Colonic mucosa (tissue), 4 donors: Measurements from ENCODE around the gene PXDC1. TPM values are rescaled to one million over a fixed set of nuclear protein-coding genes. Genes with fewer than 3 reads are reported as not detected.
"Not testable (repeated sequence)": the region's sequence is repeated elsewhere in the genome, so short reads cannot be mapped to it uniquely, and the experiment has no call there.

Experiments used
- DNase-seq: peaks from one replicate; pipeline ENCODE4 v3.0.0-alpha.2; 2020
- H3K27ac ChIP-seq: fragments of 200-600 bp; one replicate; pipeline ENCODE4 v1.8.0; 2021
- H3K27me3 ChIP-seq: fragments of 200-600 bp; one replicate; pipeline ENCODE4 v1.8.0; 2021
- H3K36me3 ChIP-seq: fragments of 200-600 bp; one replicate; pipeline ENCODE4 v1.8.0; 2021
- H3K4me1 ChIP-seq: fragments of 200-600 bp; one replicate; pipeline ENCODE4 v1.8.0; 2021; ENCODE audit warnings: mild to moderate bottlenecking
- H3K4me3 ChIP-seq: fragments of 200-600 bp; one replicate; pipeline ENCODE4 v1.8.0; 2021
- H3K9ac ChIP-seq, 2 donors: one replicate each; pipeline ENCODE4 v1.7.0; 2013; ENCODE audit warnings: control low read depth in 2 of 2, low read depth in 2 of 2, low read length in 2 of 2
- H3K9me3 ChIP-seq: fragments of 200-600 bp; one replicate; pipeline ENCODE4 v1.8.0; 2021
- intact Hi-C: fragments of 100-400 bp; cut with DNase I; formaldehyde crosslinking; loops from one replicate; pipeline ENCODE4 v1.14.1; 2022
- total RNA-seq, 2 donors: library from RNA; stranded (reverse); fragmentation: NEBNext Ultra II Directional in 1 of 2; extraction: Animal tissue kit (Norgen Biotek cat#: 25700) in 1 of 2; gene quantifications; one replicate each; pipeline ENCODE4 v1.2.1, GENCODE V29; 2021
- TF ChIP-seq, protein P1 (sequence below): fragments of 200-600 bp; IDR thresholded peaks from one replicate; pipeline ENCODE4 v1.8.0; 2022; ENCODE audit warnings: antibody characterized with exemption, mild to moderate bottlenecking
- donor health status: healthy.
- donor health status: DM: no; HTN: no; CAD: no.
- donor health status: DM: no; HTN: no; CAD: no.

Gene PXDC1
- total RNA-seq, 2 donors from 2014 or later, result 1.7 to 8.8 TPM

DNA sequence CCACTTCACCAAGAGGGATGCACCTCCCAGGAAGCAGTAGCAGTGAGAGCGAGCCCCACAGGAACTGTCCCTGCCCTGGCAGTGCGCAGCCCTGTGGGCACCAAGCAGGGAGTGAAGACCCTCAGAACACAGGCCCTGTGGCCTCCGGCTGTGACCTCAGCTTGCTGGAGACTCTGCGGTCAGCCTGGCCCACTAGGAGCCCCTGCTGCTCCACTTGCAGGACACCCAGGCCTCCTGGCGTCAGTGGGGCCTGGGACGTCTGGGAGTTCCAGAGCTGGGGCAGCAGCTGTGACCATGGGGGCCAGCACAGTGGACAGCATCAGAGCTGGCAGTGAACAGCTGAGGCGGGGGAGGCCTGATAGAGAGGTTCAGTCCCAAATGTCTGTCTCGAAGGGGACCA, 28.3 kb downstream of the PXDC1 start:
- no peaks in the 10 kb centered on the region for H3K4me1 ChIP-seq
- DNase-seq, result no peak

DNA sequence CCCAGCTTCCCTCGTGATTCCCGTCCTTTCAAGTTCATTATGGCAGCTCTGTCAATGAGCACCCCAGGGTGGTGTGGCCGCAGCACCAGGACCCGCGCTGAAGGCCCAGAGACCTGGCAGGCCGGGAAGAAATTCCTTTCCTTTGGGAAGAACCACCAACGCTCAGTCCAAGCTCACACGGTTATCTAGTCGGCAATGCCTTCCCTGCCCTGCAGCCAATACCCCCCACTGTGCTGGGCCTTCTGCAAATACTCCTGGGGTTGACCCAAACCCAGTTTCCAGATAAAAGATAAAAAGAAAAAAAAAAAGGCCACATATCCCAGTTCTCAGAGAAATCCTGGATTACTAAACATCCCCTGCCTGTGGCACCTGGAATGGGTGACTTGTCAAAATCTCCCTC, 28.7 kb downstream of the PXDC1 start:
- no peaks in the 10 kb centered on the region for H3K27me3 ChIP-seq
- no peaks in the 10 kb centered on the region for H3K9me3 ChIP-seq
- no peaks in the 10 kb centered on the region for H3K4me1 ChIP-seq
- no peak overlapping the region for H3K9ac ChIP-seq
- TF ChIP-seq, protein P1, sequence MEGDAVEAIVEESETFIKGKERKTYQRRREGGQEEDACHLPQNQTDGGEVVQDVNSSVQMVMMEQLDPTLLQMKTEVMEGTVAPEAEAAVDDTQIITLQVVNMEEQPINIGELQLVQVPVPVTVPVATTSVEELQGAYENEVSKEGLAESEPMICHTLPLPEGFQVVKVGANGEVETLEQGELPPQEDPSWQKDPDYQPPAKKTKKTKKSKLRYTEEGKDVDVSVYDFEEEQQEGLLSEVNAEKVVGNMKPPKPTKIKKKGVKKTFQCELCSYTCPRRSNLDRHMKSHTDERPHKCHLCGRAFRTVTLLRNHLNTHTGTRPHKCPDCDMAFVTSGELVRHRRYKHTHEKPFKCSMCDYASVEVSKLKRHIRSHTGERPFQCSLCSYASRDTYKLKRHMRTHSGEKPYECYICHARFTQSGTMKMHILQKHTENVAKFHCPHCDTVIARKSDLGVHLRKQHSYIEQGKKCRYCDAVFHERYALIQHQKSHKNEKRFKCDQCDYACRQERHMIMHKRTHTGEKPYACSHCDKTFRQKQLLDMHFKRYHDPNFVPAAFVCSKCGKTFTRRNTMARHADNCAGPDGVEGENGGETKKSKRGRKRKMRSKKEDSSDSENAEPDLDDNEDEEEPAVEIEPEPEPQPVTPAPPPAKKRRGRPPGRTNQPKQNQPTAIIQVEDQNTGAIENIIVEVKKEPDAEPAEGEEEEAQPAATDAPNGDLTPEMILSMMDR, result no peak
- no peak for DNase-seq
- no peak overlapping the region for H3K27ac ChIP-seq
- H3K4me3 ChIP-seq, result no peak overlapping the region
- intact Hi-C loops, result no loop called here
- H3K36me3 ChIP-seq, result no peaks in the 10 kb centered on the region

More for the DNA sequence above, 28.3 kb downstream of the PXDC1 start:
- intact Hi-C loops, result no loop called here
- Histone ChIP-seq H3K27ac (no peak overlapping the region), H3K4me3 (no peak overlapping the region), H3K9me3 (no peaks in the 10 kb centered on the region), H3K27me3 (no peaks in the 10 kb centered on the region), H3K36me3 (no peaks in the 10 kb centered on the region), H3K9ac (no peak overlapping the region)
- TF ChIP-seq, protein P1, result no peak

DNA sequence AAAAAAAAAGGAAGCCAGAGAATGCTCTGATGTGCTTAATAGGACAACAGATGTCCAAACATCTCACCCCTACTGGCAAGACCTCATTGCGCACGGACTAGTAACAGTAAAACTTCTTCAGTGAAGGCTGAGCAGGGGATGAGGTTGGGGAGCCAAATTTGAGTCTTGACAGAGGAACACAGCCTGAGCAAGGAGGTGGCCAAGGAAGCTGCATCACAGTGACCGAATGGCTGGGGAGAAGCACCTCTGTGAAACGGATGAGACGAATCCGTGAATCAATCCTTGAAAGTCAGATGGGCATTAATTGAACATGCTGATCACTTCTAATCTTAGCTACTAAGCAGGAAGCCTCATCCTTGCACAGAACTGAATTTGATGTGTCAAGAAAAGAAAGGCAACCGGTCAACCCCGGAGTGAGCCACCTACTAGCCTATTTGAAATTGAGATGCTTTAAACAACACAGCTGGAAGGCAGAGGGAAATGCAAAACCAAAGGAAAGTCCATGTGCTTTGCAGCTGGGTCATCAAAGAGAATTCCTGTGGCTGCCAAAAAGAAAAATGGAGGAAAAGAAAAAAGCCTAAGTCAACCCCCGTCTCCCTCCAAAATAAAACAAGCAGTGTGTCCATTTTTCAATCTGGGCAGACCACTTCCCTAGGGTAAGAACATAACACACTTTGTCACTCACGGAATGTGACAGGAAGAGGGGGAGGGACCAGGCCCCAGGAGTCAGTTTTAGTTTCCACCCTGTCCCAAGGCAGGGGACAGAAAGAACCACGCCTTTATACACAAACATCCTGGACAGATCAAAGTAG, 29.5 kb downstream of the PXDC1 start:
- Histone ChIP-seq H3K27me3 (no peaks in the 10 kb centered on the region), H3K27ac (no peak overlapping the region), H3K36me3 (no peaks in the 10 kb centered on the region), H3K9me3 (no peaks in the 10 kb centered on the region), H3K9ac (no peak overlapping the region), H3K4me3 (no peak overlapping the region), H3K4me1 (no peaks in the 10 kb centered on the region)
- intact Hi-C loops, result no loop called here
- no peak for DNase-seq
- TF ChIP-seq, protein P1, result no peak

DNA sequence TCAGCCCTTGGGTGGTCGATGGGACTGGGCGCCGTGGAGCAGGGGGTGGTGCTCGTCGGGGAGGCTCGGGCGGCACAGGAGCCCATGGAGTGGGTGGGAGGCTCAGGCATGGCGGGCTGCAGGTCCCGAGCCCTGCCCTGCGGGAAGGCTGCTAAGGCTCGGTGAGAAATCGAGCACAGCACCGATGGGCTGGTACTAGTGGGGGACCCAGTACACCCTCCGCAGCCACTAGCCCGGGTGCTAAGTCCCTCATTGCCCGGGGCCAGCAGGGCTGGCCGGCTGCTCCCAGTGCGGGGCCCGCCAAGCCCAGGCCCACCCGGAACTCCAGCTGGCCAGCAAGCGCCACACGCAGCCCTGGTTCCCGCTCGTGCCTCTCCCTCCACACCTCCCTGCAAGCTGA, 30.7 kb downstream of the PXDC1 start:
- H3K9me3 ChIP-seq, H3K27me3 ChIP-seq, H3K36me3 ChIP-seq, DNase-seq, H3K27ac ChIP-seq, H3K9ac ChIP-seq, intact Hi-C loops, H3K4me1 ChIP-seq, H3K4me3 ChIP-seq: not testable (repeated sequence)

DNA sequence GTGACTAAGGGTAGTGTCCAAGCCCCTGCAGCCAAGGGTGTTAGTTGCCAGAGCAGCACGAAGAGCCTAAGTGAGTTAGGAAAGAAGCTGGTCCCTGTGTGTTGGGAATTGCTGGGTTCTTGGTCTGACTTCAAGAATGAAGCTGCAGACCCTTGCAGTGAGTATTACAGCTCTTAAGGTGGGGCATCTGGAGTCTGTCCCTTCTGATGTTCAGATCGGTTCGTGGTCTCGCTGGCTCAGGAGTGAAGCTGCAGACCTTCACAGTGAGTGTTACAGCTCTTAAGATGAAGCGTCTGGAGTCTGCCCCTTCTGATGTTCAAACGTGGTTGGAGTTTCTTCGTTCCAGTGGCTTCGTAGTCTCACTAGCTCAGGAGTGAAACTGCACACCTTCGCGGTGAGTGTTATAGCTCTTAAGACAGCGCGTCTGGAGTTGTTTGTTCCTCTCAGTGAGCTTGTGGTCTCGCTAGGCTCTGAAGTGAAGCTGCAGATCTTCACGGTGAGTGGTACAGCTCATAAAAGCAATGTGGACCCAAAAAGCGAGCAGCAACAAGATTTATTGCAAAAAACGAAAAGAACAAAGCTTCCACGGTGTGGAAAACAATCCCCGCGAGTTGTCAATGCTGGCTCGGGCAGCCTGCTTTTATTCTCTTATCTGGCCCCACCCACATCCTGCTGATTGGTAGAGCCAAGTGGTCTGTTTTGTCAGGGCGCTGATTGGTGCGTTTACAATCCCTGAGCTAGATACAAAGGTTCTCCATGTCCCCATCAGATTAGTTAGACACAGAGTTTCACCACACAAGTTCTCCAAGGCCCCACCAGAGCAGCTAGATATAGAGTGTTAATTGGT, 31.8 kb downstream of the PXDC1 start:
- H3K9me3 ChIP-seq, result no peaks in the 10 kb centered on the region
- intact Hi-C loops, result no loop called here
- TF ChIP-seq, protein P1, result no peak
- no peaks in the 10 kb centered on the region for H3K4me1 ChIP-seq
- no peak for DNase-seq
- H3K36me3 ChIP-seq, result no peaks in the 10 kb centered on the region
- H3K27me3 ChIP-seq, result no peaks in the 10 kb centered on the region
- H3K9ac ChIP-seq, result no peak overlapping the region
- H3K4me3 ChIP-seq, result no peak overlapping the region
- no peak overlapping the region for H3K27ac ChIP-seq
